PC-3 (cell line): ENCODE measurements around the gene REST. TPM values are rescaled to one million over a fixed set of nuclear protein-coding genes. Genes with fewer than 3 reads are reported as not detected.

ENCODE experiments used
- ATAC-seq: fragments of 200-7000 bp; cut with Tn5 transposase; 2 replicates; pipeline ENCODE4 v1.9.1; 2020; ENCODE audit warnings: mild to moderate bottlenecking, moderate library complexity
- BruUV-seq: library from RNA; stranded (reverse); fragments of 400-500 nt; replicated peaks from 2 replicates; lab custom pipeline; 2021; lab: Mats Ljungman, UMichigan
- CTCF ChIA-PET: fragments of 300-600 bp; sonication (Branson Sonifier 250); formaldehyde crosslinking; loops from one replicate; lab custom pipeline; 2022; ENCODE audit warnings: antibody characterized with exemption; lab: Charles Lee
- POLR2A ChIA-PET: fragments of 300-600 bp; sonication (Branson Sonifier 250); formaldehyde crosslinking; loops from one replicate; lab custom pipeline; 2022; ENCODE audit warnings: antibody characterized with exemption; ENCODE audit not compliant: unreplicated experiment; lab: Charles Lee
- DNase-seq: peaks from one replicate; pipeline ENCODE4 v3.0.0-alpha.2; 2015
- H2AFZ ChIP-seq: fragments of 300-600 bp; sonication (generic); 2 replicates; pipeline ENCODE4 v1.6.0; 2016; ENCODE audit warnings: antibody characterized with exemption, low read length
- H3F3A ChIP-seq: fragments of 300-600 bp; sonication (generic); one replicate; pipeline ENCODE4 v1.6.0; 2017; ENCODE audit warnings: antibody characterized with exemption, low read length, control low read depth, mild to moderate bottlenecking; ENCODE audit not compliant: unreplicated experiment
- H3K27ac ChIP-seq: fragments of 300-600 bp; sonication (generic); 2 replicates; pipeline ENCODE4 v1.5.1; 2016; ENCODE audit warnings: mild to moderate bottlenecking, low read length
- H3K27me3 ChIP-seq: fragments of 300-600 bp; sonication (generic); 2 replicates; pipeline ENCODE4 v1.6.1; 2016; ENCODE audit warnings: low read length, mixed read lengths
- H3K36me3 ChIP-seq: fragments of 300-600 bp; sonication (generic); 2 replicates; pipeline ENCODE4 v1.6.1; 2016; ENCODE audit warnings: low read depth, mixed run types, low read length, mixed read lengths
- H3K4me1 ChIP-seq: fragments of 300-600 bp; sonication (generic); 2 replicates; pipeline ENCODE4 v1.5.1; 2016; ENCODE audit warnings: low read length; ENCODE audit not compliant: insufficient read depth
- H3K4me2 ChIP-seq: fragments of 300-600 bp; sonication (generic); 2 replicates; pipeline ENCODE4 v1.6.0; 2016; ENCODE audit warnings: low read length
- H3K4me3 ChIP-seq: fragments of 300-600 bp; sonication (generic); 2 replicates; pipeline ENCODE4 v1.5.1; 2016; ENCODE audit warnings: mild to moderate bottlenecking, low read length, mixed read lengths
- H3K79me2 ChIP-seq: fragments of 300-600 bp; sonication (generic); 2 replicates; pipeline ENCODE4 v1.6.1; 2017; ENCODE audit warnings: low read length, mixed read lengths
- H3K9ac ChIP-seq: fragments of 300-600 bp; sonication (generic); 2 replicates; pipeline ENCODE4 v1.6.0; 2016; ENCODE audit warnings: mild to moderate bottlenecking, low read length
- H3K9me2 ChIP-seq: fragments of 300-600 bp; sonication (generic); replicated peaks from 2 replicates; pipeline ENCODE4 v1.6.1; 2016; ENCODE audit warnings: mixed run types, low read length, mixed read lengths
- H3K9me3 ChIP-seq: fragments of 300-600 bp; sonication (generic); 2 replicates; pipeline ENCODE4 v1.6.1; 2016; ENCODE audit warnings: low read length, mixed read lengths
- H4K20me1 ChIP-seq: fragments of 300-600 bp; sonication (generic); 2 replicates; pipeline ENCODE4 v1.6.1; 2016; ENCODE audit warnings: low read length, mixed read lengths
- CTCF ChIP-seq: fragments of 300-600 bp; sonication (generic); conservative IDR thresholded peaks from 2 replicates; pipeline ENCODE4 v1.5.1; 2017; ENCODE audit warnings: antibody characterized with exemption, low read depth, mild to moderate bottlenecking, low read length
- EZH2 ChIP-seq: fragments of 300-600 bp; sonication (generic); IDR thresholded peaks from one replicate; pipeline ENCODE4 v1.6.1; 2017; ENCODE audit warnings: antibody characterized with exemption, mild to moderate bottlenecking, low read length; ENCODE audit not compliant: unreplicated experiment
- EZH2phosphoT487 ChIP-seq: fragments of 300-600 bp; sonication (generic); IDR thresholded peaks from 2 replicates; pipeline ENCODE4 v1.6.1; 2018; ENCODE audit warnings: mild to moderate bottlenecking, antibody characterized with exemption, low read length, borderline replicate concordance
- intact Hi-C: fragments of 100-400 bp; cut with micrococcal nuclease; formaldehyde crosslinking; loops from 2 replicates; pipeline ENCODE4 v1.9.0; 2023
- total RNA-seq: library from RNA; depleted of rRNA; stranded (reverse); fragments of >200 nt; gene quantifications from 2 replicates; pipeline ENCODE4 v1.2.3, GENCODE V29; 2014

Gene REST
- total RNA-seq, 1 experiment from 2014 or later: 22.4 TPM

DNA sequence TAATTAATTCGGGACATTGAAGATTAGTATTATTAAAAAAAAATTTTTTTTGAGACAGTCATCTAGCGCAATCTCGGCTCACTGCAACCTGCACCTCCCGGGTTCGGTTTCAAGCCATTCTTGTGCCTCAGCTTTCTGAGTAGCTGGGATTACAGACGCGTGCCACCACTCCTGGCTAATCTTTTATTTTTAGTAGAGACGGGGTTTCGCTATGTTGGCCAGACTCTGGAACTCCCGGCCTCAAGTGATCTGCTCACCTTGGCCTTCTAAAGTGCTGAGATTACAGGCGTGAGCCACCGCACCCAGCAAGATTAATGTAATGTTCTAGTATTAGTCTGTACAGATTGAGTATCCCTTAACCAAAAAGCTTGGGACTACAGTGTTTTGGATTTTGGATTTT is 32.7 kb downstream of the REST start:
- ATAC-seq (no peak), DNase-seq (no peak)
- Histone ChIP-seq H3K9me3 (no peaks in the 10 kb centered on the region), H3K27me3 (no peaks in the 10 kb centered on the region), H3K27ac (no peak overlapping the region), H3K4me2 (no peak overlapping the region), H3K79me2 (no peaks in the 10 kb centered on the region), H3K36me3 (no peaks in the 10 kb centered on the region), H4K20me1 (no peaks in the 10 kb centered on the region), H3K9me2 (no peaks in the 10 kb centered on the region), H3K9ac (no peak overlapping the region), H3K4me3 (no peak overlapping the region), H3K4me1 (peaks cover 12% of the 10 kb centered on the region), H3F3A (no peaks in the 10 kb centered on the region), H2AFZ (no peak overlapping the region)
- CTCF ChIA-PET: no interaction called here
- no peak for TF ChIP-seq EZH2phosphoT487
- TF ChIP-seq EZH2: no peak
- no peak for TF ChIP-seq CTCF
- POLR2A ChIA-PET: no interaction called here
- intact Hi-C loops: no loop called here
- BruUV-seq: no TSS peak

- ChIA-PET POLR2A (interaction anchor here (0.6 kb wide), 1 partner anchor 14 kb away, joined by 3 read pairs; no protein-coding TSS in a partner anchor), CTCF (no interaction called here)
- Histone ChIP-seq H2AFZ (no peak overlapping the region), H3F3A (no peaks in the 10 kb centered on the region), H3K4me3 (no peak overlapping the region), H3K27ac (no peak overlapping the region), H3K36me3 (no peaks in the 10 kb centered on the region), H3K27me3 (no peaks in the 10 kb centered on the region), H3K79me2 (no peaks in the 10 kb centered on the region), H3K4me1 (peaks cover 12% of the 10 kb centered on the region), H4K20me1 (no peaks in the 10 kb centered on the region), H3K9me3 (no peaks in the 10 kb centered on the region), H3K9me2 (no peaks in the 10 kb centered on the region), H3K9ac (no peak overlapping the region), H3K4me2 (no peak overlapping the region)
- no peak for TF ChIP-seq EZH2phosphoT487
- TF ChIP-seq EZH2: no peak
- TF ChIP-seq CTCF: no peak
- intact Hi-C loops: no loop called here
- ATAC-seq: peak; percentile 16; the same call in 1 of the 2 replicates
- BruUV-seq: no TSS peak
- DNase-seq: no peak
These were observed 33.3 kb downstream of the REST start for GRCh38 chr4:56940971-56941370.

GRCh38 chr4:56941403-56941802 is 33.7 kb downstream of the REST start:
- H3K36me3 ChIP-seq: no peaks in the 10 kb centered on the region
- ATAC-seq (no peak), DNase-seq (no peak)
- ChIA-PET CTCF (no interaction called here), POLR2A (interaction anchor here (0.6 kb wide), 1 partner anchor 13 kb away, joined by 3 read pairs; no protein-coding TSS in a partner anchor)
- H3F3A ChIP-seq: no peaks in the 10 kb centered on the region
- H3K4me2 ChIP-seq: no peak overlapping the region
- no peaks in the 10 kb centered on the region for H4K20me1 ChIP-seq
- intact Hi-C loops: no loop called here
- no TSS peak for BruUV-seq
- H2AFZ ChIP-seq: no peak overlapping the region
- H3K9me3 ChIP-seq: no peaks in the 10 kb centered on the region
- no peak overlapping the region for H3K4me3 ChIP-seq
- no peak overlapping the region for H3K27ac ChIP-seq
- H3K27me3 ChIP-seq: no peaks in the 10 kb centered on the region
- TF ChIP-seq EZH2 (no peak), CTCF (no peak), EZH2phosphoT487 (no peak)
- H3K4me1 ChIP-seq: peaks cover 12% of the 10 kb centered on the region
- H3K9ac ChIP-seq: no peak overlapping the region
- no peaks in the 10 kb centered on the region for H3K9me2 ChIP-seq
- no peaks in the 10 kb centered on the region for H3K79me2 ChIP-seq
